ENCODE data around the gene VMP1. TPM values are rescaled to one million over a fixed set of nuclear protein-coding genes. Genes with fewer than 3 reads are reported as not detected.

VMP1 gene
- total and polyA plus RNA-seq, 2 of the 13 experiments (the other 11 are each of a cell fraction or from before 2014, with no cell fraction given), result 186 to 271 TPM

GRCh38 chr17:59746849-59747445 is 39.5 kb downstream of the VMP1 start (continued):
- TF ChIP-seq ZNF362 (CRISPR knock-in tag; IDR thresholded peaks at IDR 0.05; ENCODE audit: borderline replicate concordance) (peak; percentile 11; the same call in 1 of the 2 replicates), SMC3 (IDR thresholded peaks at IDR 0.05; ENCODE audit: low read length) (peak; percentile 82), NFE2 (CRISPR knock-in tag; IDR thresholded peaks at IDR 0.05) (no peak), U2AF1 (optimal IDR thresholded peaks at IDR 0.05; ENCODE audit: low read depth, low read length) (no peak), PRDM15 (CRISPR knock-in tag; IDR thresholded peaks at IDR 0.05) (no peak), SP4 (CRISPR knock-in tag; IDR thresholded peaks at IDR 0.05) (no peak)

GRCh38 chr17:59748591-59748990 is 41.1 kb downstream of the VMP1 start:
- Histone ChIP-seq H3K27me3 (ENCODE audit: control insufficient read depth in 1 of 2, insufficient read depth in 2 of 2, low read length in 2 of 2) (no peaks in the 10 kb centered on the region), H2AFZ (ENCODE audit: low read length) (no peak overlapping the region), H3K9ac (ENCODE audit: insufficient read depth, low read depth, low read length) (no peak overlapping the region), H3K9me3 (ENCODE audit: low read length) (peaks cover 4% of the 10 kb centered on the region), H3K4me3 (replicated peaks in 1 of 3; ENCODE audit: insufficient read depth in 1 of 3, low read depth in 2 of 3, low read length in 3 of 3) (no peak overlapping the region), H3K79me2 (ENCODE audit: insufficient read depth, low read length) (peaks cover 2% of the 10 kb centered on the region), H3K4me2 (ENCODE audit: low read depth, low read length) (no peak overlapping the region), H4K20me1 (ENCODE audit: insufficient read depth, low read length) (no peaks in the 10 kb centered on the region; the same call in 1 of the 2 replicates), H3K4me1 (ENCODE audit: insufficient read depth, low read length) (peaks cover 33% of the 10 kb centered on the region), H3K36me3 (replicated peaks in 1 of 2; ENCODE audit: control insufficient read depth in 1 of 2, insufficient read depth in 2 of 2, low read length in 2 of 2) (peaks cover 0 to 10% of the 10 kb centered on the region in 2 experiments; a peak in 2 of 5 replicates), H3K27ac (ENCODE audit: extremely low read length, insufficient read depth, low read length) (no peak overlapping the region)
- WGBS (ENCODE audit: low lambda C conversion rate), result 91% methylated on average over 1 of the region's 1 CpG
- in situ Hi-C loops (cut with HindIII; ENCODE audit: extremely low pct_ligation_motif_present, low pct_unique_long_range_greater_than_20kb) (loop anchor here (10.0 kb wide), 1 partner anchor 286 kb away; no protein-coding TSS in a partner anchor), intact Hi-C loops (cut with micrococcal nuclease; ENCODE audit: unreplicated experiment) (no loop called here)
- ChIA-PET CTCF (ENCODE audit: low intra/inter-chr PET ratio, low total read pairs) (interaction anchor here (3.0 kb wide), 1 partner anchor 111 kb away, joined by 39 read pairs; no protein-coding TSS in a partner anchor), POLR2A (interaction anchor here (1.3 to 1.8 kb wide), 3 partner anchors 89 to 97 kb away, joined by 4 to 8 read pairs (median 7); no protein-coding TSS in a partner anchor)
- no peak for ATAC-seq
- BruUV-seq (replicated peaks), result no TSS peak
- no peak for FAIRE-seq
- no peak for DNase-seq (ENCODE audit: low spot score)
- no peak for TF ChIP-seq NCOA2 (CRISPR knock-in tag; IDR thresholded peaks at IDR 0.05)
- no peak for TF ChIP-seq ZBTB21 (CRISPR knock-in tag; IDR thresholded peaks at IDR 0.05)
- TF ChIP-seq MAFK (conservative IDR thresholded peaks at IDR 0.05 in 1 of 2, IDR thresholded peaks at IDR 0.05 in 1 of 2; ENCODE audit: low read length in 2 of 2), result peak; percentile 73 to 88
- TF ChIP-seq ZNF280D (CRISPR knock-in tag; IDR thresholded peaks at IDR 0.05), result no peak
- no peak for TF ChIP-seq ZNF841 (CRISPR knock-in tag; IDR thresholded peaks at IDR 0.05; ENCODE audit: borderline replicate concordance)
- no peak for TF ChIP-seq SCMH1 (CRISPR knock-in tag; IDR thresholded peaks at IDR 0.05; ENCODE audit: borderline replicate concordance)
- peak; percentile 76 for TF ChIP-seq MAFF (IDR thresholded peaks at IDR 0.05; ENCODE audit: low read depth, low read length)
